ENCODE data around the gene NLGN1.
"Not testable (repeated sequence)": the region's sequence is repeated elsewhere in the genome, so short reads cannot be mapped to it uniquely, and the experiment has no call there.

The NLGN1 gene

DNA sequence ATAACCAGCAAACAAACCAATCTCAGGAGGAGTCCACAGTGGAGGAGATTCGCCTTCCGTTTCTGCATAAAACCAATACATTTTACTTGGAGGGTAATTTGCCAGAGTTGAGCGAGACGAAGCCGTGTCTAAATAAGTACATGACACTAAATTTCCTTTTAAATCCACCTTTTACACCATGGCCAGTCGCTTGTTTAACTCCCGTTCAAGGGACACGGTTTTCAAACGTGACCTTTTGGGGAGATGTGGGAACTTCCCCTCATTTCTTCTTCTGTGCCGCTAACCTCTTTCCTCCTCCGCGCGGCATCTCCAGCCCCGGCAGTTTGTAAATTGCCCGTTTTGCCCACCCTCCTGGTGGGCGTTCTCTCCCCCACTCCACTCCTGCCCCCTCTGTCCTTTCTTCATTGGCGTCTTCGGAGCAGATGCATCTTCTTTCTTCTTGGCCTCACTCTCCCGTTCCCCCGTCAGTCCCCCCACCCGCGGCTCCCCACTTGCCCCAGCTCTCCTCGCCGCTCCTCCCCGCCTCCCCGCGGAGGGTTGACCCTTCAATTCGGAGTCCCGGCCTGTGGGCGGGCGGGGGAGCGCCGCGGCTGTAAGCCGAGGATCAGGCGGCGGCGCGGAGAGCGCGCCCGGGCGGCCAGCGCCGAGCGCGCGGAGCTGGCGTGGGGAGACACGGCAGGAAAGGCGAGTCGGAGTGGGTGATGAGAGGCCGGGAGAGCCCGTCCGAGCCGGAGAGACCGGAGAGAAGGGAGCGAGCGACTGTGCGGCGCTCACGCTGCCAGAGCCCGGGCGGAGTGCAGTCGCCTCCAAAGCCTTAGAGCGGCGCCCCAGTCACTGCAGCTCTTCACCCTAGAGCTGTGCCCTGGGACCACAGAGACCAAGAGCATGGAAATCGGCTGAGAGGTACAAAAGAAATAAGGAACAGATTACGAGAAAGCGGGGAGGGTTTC is at the start of gene NLGN1:
Gene NLGN1 (plus strand): TSS at position 584 of the 950 bp plus-strand sequence.
- DNase-seq: peak; percentile 29 to 81

DNA sequence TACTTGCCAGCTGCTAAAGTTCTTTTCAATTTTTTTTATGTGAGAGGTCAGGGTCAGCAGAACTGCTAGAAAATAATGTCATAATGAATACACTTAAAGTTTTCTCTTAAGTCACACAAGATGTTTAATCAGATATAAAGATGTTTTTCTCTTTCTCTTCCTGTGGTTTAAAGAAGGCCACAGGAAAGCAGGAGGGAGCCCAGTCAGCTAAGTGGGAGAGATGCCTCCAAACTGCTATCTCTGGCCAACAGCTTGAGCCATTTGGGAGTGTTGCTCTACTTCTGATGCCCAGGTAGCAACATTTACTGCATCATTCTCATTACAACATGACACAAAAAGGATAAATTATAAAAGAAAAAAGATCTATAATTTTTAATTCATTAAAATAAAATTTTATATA is 45.7 kb upstream of the NLGN1 start:
- DNase-seq: no peak

DNA sequence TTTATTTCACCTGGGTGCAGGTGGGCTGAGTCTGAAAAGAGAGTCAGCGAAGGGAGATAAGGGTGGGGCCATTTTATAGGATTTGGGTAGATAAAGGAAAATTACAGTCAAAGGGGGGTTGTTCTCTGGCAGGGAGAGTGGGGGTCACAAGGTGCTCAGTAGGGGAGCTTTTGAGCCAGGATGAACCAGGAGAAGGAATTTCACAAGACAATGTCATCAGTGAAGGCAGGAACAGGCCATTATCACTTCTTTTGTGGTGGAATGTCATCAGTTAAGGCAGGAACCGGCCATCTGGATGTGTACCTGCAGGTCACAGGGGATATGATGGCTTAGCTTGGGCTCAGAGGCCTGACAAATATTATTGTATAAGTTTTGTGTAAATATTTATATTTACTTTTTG is 44.4 kb upstream of the NLGN1 start:
- not testable (repeated sequence) for DNase-seq

DNA sequence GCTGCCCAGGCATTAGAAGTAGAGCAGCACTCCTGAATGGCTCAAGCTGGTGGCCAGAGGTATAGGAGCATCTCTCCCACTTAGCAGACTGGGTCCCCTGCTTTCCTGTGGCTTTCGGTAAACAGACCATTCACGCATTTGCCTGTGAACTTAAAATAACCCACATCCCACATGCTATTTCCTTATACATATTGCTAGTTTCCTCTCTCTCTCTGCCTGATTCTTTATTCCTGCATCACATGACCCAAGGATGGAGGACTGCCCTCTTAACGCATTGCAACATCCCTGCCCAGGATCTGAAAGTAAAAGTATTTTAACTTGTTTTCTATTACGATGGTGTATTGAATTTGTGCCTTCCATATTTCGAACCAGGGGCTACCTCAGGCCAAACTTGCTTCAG is 43.4 kb upstream of the NLGN1 start:
- no peak for DNase-seq

DNA sequence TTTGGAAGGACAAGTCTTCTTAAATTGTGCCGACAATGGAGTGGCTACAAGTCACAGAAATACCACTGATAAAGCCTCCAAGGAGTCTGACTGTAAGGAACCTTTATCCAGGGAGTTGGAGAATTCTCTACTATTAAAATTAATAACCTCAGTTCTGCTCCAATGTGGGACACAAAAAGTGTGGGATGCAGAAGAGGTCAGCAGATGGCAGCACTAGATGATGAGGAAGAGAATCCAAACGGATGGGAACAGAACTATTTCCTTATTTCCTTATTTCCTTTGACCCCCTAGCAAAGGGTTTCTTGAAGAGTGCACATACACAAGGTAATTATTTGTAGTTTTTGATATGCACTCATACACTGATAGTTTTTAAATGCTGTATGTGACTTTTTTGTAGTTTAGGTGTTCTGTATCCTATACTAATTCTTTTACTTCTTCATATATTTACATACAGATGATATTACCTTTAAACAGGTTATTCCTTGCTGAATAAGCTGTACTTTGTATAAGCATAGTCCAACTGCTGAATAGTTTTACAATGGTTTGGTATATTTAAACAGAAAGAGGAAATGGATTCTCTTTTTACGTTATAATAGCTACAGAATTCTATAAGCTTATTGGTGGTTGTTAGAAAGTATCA is 25.6 kb upstream of the NLGN1 start:
- peak; percentile 20 to 66 for DNase-seq

DNA sequence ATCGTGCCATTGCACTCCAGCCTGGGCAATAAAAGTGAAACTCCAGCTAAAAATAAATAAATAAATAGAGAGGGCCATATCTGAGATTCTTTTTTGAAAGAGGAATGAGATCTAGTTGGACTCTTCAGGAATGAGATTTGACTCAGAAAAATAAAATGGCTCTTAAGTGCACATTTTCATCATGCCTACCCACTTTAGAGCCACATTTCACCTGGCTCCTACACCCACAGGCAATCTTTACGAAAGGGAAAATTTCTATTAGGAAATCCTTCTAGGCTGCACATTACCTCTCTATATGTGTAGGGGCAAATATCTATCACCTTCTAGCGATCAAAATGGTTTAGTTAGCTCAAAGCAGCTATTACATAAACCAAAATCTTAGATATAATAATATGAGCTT is 16.9 kb upstream of the NLGN1 start:
- no peak for DNase-seq

DNA sequence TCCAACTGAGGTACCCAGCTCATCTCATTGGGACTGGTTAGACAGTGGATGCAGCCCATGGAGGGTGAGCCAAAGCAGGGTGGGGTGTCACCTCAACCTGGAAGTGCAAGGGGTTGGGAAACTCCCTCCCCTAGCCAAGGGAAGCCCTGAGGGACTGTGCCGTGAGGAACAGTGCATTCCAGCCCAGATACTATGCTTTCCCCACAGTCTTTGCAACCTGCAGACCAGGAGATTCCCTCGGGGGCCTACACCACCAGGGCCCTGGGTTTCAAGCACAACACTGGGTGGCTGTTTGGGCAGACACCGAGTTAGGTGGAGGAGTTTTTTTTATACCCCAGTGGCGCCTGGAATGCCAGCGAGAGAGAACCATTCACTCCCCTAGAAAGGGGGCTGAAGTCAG is 15.6 kb upstream of the NLGN1 start:
- not testable (repeated sequence) for DNase-seq

DNA sequence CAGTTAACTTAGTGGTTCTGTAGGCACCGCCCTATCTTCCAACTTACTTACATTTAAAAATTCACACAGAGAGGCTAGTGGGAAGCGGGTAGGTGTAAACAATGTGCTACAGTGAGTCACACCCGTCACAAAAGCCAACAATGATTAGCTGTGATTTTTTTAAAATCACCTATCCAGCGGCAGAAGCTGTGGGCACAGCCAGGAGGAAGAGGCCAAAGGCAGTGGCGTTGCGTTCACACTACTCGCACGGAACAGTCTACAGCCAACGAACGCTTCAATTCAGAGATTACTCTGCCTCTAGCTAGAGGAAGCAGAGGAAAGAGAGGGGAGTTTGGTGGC is 2.5 kb upstream of the NLGN1 start:
- DNase-seq: no peak

DNA sequence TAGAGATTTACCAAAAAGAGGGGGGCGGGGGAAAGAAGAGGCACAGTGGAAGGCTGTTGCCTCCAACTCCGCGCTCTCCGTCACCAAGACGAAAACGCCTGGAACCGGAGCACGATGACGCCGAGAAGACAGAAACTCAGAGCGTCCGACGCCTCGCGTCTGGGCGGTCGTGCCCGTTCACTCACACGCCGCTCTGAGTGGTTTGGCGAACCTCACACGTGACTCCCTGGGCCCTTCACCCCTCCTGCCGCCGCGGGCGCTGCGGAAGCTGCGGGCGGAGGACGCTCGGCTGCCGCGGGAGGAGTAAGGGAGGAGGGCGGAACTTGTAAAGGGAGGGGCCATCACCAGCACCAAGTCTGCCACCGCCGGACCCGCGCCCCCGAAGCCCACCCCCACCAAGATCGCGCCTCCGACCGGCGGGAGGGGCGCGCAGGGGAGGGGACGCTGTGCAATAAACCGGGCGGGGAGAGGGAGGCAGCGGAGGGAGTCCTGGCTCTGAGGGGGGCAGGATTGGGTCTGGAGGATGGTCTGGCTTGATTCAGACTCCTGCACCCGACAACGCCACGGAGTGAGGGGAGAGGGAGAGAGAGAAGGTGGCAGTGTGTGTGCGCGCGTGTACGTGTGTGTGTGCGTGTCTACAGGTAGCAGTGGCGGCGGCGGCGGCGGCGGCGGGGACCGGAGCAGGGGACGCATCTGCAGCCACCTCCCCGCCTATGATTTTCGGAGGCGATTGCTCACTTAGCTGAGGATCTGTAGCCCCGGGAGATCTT is 1.9 kb upstream of the NLGN1 start:
- peak; percentile 65 to 89 for DNase-seq

DNA sequence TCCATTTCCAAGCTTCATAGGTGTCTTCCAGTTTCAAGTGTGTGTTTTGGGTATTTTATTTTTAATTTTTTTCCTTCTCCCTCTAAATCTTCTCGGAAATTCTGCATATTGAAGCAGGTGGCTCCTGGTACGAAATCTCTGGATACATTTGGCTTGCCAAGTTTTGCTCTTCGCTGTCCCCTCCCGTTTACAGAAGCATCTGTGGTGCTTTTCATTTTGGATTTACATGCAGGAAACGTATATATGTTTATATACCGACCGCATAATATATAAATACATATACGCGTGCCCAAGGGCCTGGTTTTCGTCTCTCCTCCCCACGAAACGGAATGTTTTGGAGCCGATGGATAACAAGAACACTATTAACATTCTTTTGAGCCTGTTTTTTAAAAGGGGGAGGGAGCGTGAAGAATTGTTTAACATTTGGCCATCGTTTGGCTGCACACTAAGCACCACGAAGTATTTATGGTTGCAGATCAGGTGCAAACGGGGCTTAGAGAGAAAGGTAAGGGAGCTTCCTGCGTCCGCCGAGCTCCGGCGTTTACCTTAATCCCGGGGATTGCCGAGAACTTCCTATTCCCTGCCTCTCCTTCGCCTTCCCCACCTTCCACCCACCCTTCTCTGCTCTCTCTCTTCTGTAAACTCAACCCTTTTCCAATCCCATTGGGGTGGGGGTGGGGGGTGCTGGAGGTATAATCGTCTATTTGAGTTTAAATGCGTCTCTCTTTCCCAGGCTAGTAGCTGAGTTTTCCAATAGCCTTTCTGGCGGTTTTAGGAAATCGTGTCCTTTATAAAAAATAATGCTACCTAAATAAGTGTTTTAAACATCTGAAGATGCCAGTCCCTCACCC is 1.1 kb upstream of the NLGN1 start:
- DNase-seq: peak; percentile 4 to 51

DNA sequence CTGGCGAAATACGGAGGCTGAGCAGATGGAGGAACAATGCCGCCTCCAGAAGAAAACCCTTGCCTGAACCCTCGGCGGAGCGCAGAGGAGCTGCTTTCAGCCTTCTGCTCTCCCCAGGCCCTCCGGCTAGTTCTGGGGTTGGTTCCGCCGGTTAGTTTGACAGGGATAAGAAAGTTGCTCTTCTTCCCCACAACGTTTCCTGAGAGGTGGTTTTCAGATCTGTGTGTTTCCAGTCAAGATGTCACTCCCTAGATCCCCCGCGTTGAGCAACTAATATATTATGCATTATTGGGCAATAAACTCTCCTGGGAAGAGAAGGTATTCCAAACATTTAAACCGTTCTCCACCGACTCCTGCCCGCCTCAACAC is 551 bp downstream of the NLGN1 start:
- no peak for DNase-seq

DNA sequence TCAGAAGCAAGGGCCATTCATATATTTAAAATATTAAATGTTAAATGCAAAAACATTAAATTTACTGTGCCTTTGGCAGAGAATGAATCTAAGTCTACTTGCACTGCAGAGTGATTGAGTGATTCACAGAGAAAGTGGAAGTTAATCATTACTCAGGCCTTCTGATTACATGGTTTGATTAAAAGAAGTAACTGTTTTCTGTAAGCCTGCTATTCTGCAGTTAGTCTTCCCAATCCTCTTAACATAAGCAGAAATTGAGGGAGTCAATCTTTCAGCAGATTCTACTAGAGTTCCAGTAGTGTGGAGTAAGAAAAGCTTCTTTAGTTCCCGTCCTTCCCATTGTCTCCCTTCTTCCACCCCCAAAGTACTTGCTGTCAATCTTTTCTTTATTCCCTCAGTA is 1.5 kb downstream of the NLGN1 start:
- DNase-seq: no peak

DNA sequence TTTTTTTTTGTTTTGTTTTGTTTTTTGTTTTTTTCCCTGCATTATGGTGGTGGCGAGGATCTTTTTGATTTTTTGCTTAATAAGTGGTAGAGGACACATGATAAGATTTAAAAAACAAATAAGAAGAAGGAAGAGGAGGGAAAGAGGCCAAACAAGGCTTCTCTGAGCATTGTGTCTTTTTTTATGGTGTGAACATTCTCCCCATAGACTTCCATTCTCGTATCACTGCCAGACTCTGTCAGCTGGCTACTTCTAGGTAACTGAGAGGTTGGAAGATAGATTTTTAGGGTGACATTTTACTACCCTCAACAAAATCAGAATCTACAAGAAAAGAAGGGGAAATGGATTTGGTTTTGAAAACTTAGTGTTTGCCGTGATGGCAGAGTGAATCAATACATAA is 3.8 kb downstream of the NLGN1 start:
- no peak for DNase-seq

DNA sequence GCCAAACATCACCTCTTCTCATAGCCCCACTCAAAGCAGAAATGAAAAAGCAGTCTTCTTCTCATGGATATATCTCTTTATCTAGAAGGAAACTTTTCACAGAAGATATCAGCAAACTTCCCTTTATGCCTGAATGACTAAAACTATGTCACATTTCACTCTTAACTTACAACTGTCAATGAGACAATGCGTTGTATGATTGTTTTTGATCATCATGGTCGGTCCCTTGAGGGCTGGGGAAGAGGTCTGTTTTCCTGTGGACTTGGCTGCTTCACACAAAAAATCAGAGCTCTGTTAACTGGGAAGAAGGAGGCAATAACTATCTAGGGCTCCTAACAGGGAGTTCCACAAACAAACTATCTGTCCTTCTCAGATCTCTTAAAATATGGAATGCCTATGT is 5.1 kb downstream of the NLGN1 start:
- no peak for DNase-seq

DNA sequence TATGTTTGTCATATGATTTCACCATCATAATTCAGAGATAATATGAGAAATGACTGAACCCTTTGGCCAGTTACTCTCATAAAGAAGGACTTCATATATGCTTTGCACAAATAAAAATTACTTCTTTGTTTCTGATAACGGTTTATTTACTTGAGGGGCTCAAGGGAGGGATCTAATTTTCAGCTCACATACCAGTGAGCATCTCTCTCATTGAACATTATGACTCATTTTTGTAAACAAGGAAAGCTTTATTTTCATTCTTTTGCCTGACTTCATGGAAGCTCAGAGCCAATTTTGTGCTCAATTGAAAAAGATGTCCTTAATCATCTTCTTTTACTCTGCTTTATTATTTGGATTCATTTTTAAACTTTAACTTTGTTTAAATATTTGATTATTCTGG is 5.8 kb downstream of the NLGN1 start:
- no peak for DNase-seq

DNA sequence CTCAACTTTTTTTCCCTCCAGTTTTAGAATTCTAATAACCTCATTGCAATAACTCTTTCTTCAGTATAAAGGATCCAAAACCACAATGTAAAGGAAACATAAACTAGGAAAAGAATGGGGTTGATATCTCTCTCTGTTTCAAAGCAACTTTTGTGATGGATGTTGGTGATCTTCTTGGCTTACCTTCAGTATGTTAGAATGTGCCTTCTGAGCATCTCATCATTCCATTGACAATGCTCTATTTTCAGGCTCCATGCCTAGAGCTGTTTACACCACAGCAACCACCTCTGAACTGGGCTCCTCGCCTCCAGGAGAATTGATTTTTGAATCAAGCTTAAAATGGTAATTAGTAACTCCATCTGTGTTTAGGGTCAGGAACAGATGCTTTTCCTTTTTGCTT is 6.6 kb downstream of the NLGN1 start:
- no peak for DNase-seq

DNA sequence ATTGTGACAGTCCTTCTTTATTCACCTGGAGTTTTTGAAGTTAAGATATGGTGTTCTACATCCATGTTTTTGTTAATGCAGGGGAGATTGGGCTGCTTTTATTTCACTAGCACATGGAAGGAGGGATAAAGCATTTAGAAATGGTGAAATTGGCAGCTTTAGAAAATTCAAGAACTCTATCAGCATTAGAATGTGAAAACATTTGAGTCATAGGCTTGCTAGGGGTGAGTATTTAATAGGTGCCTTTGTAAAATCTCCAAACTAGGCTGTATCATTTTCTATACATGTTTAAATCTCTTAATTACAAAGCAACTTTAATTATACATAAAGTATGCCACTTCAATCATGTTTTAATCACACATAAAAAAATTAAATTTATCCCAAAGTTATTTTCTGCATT is 12.9 kb downstream of the NLGN1 start:
- no peak for DNase-seq

DNA sequence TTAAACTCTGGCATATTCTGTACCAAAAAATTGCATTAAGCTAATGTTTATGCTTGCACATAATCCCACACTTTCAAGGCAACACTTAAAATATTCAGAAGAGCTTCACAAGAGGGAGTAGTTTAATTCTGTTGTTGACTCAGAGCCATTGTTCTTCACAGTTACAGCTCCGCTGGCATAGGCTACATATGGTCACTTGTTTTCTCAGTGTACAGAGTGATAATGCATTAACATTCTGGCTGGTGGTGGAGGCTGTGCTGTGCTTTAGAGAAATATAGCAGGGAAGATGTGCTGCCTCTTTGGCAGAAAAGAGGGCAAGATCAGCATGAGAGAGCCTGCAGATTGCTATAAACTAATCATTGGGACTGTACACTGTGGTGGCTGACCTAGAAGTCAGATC is 13.3 kb downstream of the NLGN1 start:
- no peak for DNase-seq

DNA sequence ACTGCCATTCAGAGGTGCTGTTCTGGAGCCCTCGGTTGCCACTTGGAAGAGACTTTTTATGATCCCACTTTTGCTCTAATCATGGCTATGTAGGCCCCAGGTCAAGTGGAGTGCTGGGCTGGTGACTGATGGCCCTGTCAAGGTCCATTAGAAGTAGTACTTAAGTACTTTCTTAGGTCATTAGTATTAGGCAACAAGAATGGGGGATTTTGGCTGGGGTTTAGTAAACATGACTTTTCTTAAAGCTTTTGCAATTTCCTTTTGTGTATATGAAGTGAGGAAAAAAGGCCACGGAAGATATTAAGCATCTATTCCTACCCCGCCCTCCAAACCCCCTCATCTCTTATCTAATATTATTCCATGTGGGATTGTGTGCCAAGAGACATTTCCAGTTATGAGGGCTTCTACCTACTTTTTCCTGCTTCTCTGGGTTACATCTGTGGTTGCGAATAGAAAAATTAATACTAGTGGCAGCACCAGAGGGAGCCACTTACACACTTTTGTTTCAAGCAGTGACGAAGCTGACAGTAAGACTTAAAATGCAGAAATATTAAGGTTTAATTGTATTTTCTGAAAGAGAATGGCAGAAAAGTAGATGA is 13.9 kb downstream of the NLGN1 start:
- DNase-seq: peak in 1 of 2 experiments; percentile 41

DNA sequence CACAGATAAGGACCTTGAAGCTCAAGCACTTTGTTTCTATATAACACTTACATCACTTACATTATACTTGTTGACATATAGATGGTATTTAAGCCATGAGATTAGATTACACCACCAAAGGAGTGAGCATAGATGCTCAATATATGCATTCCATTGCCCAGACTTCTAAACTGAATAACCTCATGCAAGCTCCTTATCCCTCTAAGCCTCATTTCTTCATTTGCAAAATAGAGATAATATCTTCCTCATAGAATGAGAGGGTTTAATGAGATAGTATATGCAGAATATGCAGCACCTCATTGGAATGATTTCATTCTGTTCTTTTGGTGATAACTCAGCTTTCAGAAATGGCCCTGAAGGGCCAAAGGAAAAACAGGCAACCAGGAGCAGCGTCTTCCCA is 18.5 kb downstream of the NLGN1 start:
- DNase-seq: no peak

DNA sequence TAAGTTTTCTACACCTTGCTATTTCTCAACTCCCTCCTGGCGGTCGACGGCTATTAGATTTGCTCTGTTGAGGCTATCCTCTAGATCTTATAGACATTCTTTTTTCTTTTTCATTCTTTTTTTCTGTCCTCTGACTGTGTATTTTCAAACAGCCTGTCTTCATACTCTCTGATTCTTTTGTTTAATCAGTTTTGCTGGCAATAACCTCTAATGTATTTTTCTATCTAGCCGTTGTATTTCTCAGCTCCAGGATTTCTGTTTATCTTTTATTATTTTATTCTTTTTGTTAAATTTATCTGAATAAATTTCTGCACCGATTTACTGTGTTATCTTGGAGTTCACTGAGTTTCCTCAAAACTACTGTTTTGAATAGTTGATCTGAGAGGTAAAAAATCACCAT is 31.5 kb downstream of the NLGN1 start:
- no peak for DNase-seq

DNA sequence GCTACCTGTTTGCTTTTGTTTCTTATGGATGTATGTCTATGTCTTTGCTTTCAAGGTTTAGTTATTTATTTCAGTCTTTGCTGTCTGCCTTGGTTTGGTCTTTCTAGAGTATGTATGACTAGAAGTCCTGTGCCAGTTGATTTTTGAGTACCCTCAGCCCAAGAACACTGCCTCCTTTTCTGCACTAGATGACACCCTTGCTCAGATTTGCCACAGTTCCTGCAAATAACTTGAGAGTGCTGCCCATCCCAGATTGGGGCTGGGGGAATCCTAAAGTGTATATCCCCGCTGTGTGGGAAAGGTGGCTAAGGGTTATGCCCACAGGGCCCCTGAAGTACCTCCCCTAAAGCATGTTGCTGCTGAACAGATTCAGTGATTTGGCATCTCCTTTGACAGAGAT is 32.0 kb downstream of the NLGN1 start:
- no peak for DNase-seq

Data from NCI-H526 (cell line).